ENCODE results near the gene PPFIA4.

Gene PPFIA4

DNA sequence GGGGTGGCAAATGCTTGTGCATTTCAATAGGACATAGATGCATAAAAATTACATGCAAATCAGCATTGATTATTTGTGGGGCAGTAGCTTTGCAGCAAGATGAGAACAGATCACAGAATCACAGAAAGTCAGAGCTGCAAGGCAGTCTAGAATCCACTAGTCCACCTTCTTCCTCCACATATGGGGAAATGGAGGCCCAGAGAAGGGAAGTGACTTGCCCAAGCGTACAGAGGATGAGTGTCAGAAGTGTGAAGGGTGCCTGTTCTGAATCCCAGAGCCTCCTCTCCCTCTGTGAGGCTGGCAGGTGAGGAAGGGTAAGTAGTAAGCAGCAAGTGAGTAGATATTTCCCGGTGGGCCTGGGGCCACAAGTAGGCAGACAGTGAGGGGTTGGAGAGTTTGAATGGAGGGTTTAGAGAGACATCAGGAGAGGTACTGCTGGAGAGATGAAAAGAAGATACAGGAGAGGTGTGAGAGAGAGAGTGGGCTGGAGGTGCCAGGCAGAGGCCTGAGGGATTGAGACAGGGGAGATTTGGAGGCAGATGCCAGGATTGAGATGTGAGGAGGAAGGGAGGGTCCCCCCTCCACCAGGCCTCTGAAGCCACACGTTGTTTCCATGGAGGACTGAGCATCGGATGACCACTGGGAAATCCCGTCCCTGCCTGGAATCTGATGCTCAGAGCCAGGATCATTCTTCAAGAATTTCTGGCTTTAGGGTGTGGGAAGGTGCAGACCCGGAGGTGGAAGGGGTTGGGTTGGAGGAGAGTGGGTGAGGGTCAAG, 64.3 kb downstream of the PPFIA4 start:
- Mint-ChIP-seq H3K27ac (no peak overlapping the region), H3K4me1 (ENCODE audit: low read depth in 2 of 2) (no peaks in the 10 kb centered on the region)

GRCh38 chr1:203091199-203091477, 64.8 kb downstream of the PPFIA4 start:
- Mint-ChIP-seq H3K27ac (no peak overlapping the region), H3K36me3 (ENCODE audit: insufficient read depth) (no peaks in the 10 kb centered on the region), H3K4me1 (ENCODE audit: low read depth in 2 of 2) (no peaks in the 10 kb centered on the region), H3K4me3 (no peak overlapping the region), H3K9me3 (peaks cover 2 to 19% of the 10 kb centered on the region in 2 donors), H3K27me3 (peaks cover 57 to 63% of the 10 kb centered on the region in 2 donors)
- ATAC-seq (replicated peaks) (no peak), DNase-seq (no peak)

More for the DNA sequence above, 64.3 kb downstream of the PPFIA4 start:
- H3K9me3 Mint-ChIP-seq, result peaks cover 2 to 16% of the 10 kb centered on the region in 2 donors
- H3K27me3 Mint-ChIP-seq, result peaks cover 59 to 68% of the 10 kb centered on the region in 2 donors
- ATAC-seq (replicated peaks), result no peak
- no peaks in the 10 kb centered on the region for H3K36me3 Mint-ChIP-seq (ENCODE audit: insufficient read depth)
- no peak overlapping the region for H3K4me3 Mint-ChIP-seq
- no peak for DNase-seq

DNA sequence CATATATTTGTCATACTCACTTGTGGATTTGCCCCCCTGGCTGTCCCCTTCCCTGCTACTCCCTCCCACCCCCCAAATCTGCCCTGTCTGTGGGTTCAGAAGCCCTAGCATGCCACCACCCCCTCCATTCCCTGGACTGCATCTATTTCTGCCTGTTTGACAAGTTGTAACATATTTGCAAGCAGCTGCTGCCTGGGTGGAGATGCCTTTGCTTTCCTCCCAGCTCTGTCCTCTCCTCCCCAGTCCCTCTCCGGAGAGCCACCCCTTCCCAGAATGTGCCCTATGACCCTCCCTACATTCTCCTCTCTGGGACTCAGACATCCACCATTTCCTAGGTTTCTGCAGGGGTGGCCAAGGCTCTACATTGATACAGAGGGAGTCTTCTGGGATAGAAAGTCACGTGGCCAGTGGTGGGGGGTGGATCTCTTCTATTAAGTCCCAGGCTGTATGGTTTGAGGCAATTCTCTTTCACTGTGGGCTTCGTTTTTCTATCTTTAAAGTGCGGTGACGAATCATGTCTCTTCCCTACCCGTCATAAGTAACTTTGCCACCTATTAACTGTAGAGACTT, 65.6 kb downstream of the PPFIA4 start:
- H3K27me3 Mint-ChIP-seq, result peaks cover 53 to 60% of the 10 kb centered on the region in 2 donors
- ATAC-seq (replicated peaks) (no peak), DNase-seq (no peak)
- no peaks in the 10 kb centered on the region for H3K4me1 Mint-ChIP-seq (ENCODE audit: low read depth in 2 of 2)
- peaks cover 3 to 20% of the 10 kb centered on the region in 2 donors for H3K9me3 Mint-ChIP-seq
- H3K27ac Mint-ChIP-seq, result no peak overlapping the region
- no peak overlapping the region for H3K4me3 Mint-ChIP-seq
- H3K36me3 Mint-ChIP-seq (ENCODE audit: insufficient read depth), result no peaks in the 10 kb centered on the region

- Mint-ChIP-seq H3K4me1 (ENCODE audit: low read depth in 2 of 2) (no peaks in the 10 kb centered on the region), H3K9me3 (peaks cover 6 to 26% of the 10 kb centered on the region in 2 donors), H3K27me3 (peaks cover 51 to 56% of the 10 kb centered on the region in 2 donors), H3K27ac (no peak overlapping the region), H3K4me3 (no peak overlapping the region), H3K36me3 (ENCODE audit: insufficient read depth) (no peaks in the 10 kb centered on the region)
- DNase-seq (no peak), ATAC-seq (replicated peaks) (no peak)
Measured at GRCh38 chr1:203093754-203094410, 67.6 kb downstream of the PPFIA4 start.

DNA sequence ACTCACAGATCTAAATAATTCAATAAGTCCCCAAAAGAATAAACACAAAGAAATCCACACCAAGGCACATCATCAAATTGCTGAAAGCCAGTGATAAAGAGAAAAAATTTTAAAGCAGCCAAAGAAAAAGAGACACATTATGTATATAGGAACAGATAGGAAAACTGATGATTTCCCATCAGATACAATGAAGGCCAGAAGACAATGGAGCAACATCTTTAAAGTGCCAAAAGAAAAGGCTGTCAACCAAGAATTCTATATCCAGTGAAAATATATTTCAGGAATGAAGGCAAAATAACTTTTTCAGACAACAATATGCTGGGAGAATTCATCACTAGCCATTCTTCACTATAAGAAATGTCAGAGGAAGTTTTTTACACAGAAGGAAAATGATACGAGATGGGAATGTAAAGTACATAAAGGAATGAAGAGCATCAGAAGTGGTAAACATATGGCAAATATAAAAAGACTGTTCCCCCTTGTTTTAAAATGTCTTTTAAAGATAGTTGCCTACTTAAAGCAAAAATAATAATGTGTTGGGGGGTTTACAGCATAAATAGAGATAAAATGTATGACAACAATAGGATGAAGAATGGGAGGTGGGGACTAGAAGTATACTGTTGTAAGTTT, 68.9 kb downstream of the PPFIA4 start:
- no peak overlapping the region for H3K4me3 Mint-ChIP-seq
- H3K27me3 Mint-ChIP-seq, result peaks cover 58 to 59% of the 10 kb centered on the region in 2 donors
- H3K27ac Mint-ChIP-seq, result no peak overlapping the region
- no peaks in the 10 kb centered on the region for H3K36me3 Mint-ChIP-seq (ENCODE audit: insufficient read depth)
- peaks cover 6 to 26% of the 10 kb centered on the region in 2 donors for H3K9me3 Mint-ChIP-seq
- no peak for DNase-seq
- no peaks in the 10 kb centered on the region for H3K4me1 Mint-ChIP-seq (ENCODE audit: low read depth in 2 of 2)
- ATAC-seq (replicated peaks), result no peak

GRCh38 chr1:203096566-203096965, 70.3 kb downstream of the PPFIA4 start:
- Mint-ChIP-seq H3K9me3 (peaks cover 6 to 26% of the 10 kb centered on the region in 2 donors), H3K27ac (no peak overlapping the region), H3K36me3 (ENCODE audit: insufficient read depth) (no peaks in the 10 kb centered on the region), H3K4me3 (no peak overlapping the region), H3K4me1 (ENCODE audit: low read depth in 2 of 2) (no peaks in the 10 kb centered on the region), H3K27me3 (peaks cover 56 to 58% of the 10 kb centered on the region in 2 donors)
- DNase-seq (no peak), ATAC-seq (replicated peaks) (no peak)

DNA sequence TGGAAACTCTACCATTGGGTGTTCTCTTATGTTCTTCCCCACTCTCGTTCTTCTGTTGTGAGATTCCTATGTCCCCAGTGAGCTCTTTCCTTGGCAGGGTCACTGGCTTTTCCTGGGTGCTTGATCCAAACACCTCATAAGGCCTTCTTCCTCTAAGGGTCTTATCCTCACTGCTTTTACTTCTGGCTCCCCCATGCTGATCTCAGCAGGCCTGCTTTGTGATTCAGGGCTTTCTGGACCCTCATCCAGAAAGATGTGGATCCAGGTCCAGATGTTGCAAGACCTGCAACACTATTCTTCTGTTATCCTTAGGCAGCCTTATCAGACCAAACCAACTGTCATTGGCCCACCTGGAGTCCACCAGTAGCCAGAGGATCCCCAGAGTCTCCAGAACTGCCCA, 70.7 kb downstream of the PPFIA4 start:
- no peak for ATAC-seq (replicated peaks)
- Mint-ChIP-seq H3K36me3 (ENCODE audit: insufficient read depth) (no peaks in the 10 kb centered on the region), H3K4me1 (ENCODE audit: low read depth in 2 of 2) (no peaks in the 10 kb centered on the region), H3K9me3 (peaks cover 6 to 26% of the 10 kb centered on the region in 2 donors), H3K27ac (no peak overlapping the region), H3K27me3 (peaks cover 51 to 58% of the 10 kb centered on the region in 2 donors), H3K4me3 (no peak overlapping the region)
- DNase-seq, result no peak

DNA sequence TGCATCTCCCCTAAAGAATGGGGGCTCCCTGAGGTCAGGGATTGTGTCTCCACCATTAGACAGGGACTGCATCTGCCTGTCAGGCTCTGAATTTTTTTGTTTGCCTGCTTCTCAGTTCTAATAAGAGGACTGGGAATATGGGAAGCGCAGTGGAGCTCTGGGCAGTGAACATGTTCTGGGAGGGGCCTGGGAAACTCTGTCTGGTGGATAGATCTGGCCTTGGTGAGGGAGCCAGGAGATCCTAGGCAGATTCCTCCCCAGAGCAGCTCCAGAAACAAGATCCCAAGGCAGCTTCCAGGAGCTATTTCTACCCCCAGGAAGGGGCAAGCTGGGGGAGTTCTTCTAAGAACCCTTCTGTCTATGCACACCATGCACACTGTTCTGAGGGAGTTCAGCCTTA, 72.2 kb downstream of the PPFIA4 start:
- ATAC-seq (replicated peaks) (no peak), DNase-seq (no peak)
- Mint-ChIP-seq H3K36me3 (ENCODE audit: insufficient read depth) (peaks cover 4% of the 10 kb centered on the region), H3K4me1 (ENCODE audit: low read depth in 2 of 2) (no peaks in the 10 kb centered on the region), H3K4me3 (no peak overlapping the region), H3K27ac (no peak overlapping the region), H3K9me3 (peaks cover 6 to 26% of the 10 kb centered on the region in 2 donors), H3K27me3 (peaks cover 54 to 61% of the 10 kb centered on the region in 2 donors)

DNA sequence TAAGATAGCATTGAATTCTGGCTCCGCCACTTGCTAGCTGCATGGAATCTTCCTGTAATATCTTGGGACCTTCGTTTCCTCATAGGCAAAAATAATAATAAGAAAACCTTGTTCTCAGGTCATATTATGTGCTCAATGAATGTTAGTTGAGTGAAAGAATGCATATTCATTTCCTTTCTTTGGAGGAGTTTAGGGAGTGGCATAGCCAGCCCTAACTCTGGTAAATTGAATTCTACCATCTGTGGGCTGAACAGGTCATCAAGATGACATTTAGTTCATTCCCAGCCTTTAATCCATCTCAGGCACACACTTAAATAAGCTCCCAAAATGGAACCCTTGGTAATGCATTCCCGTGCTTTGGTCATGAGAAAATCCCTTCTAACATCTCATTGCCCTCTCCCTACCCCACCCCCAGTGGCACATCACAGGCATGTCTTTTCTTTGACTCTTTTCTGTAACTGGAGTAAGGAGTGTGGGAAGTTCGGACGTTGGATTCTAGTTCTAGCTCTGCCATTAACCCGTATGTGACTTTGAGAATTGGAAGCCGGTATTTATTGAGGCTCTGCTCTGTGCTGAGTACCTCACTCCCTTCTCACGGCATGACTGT, 72.7 kb downstream of the PPFIA4 start:
- ATAC-seq (replicated peaks) (no peak), DNase-seq (no peak)
- H3K4me3 Mint-ChIP-seq, result no peak overlapping the region
- no peaks in the 10 kb centered on the region for H3K4me1 Mint-ChIP-seq (ENCODE audit: low read depth in 2 of 2)
- peaks cover 6 to 26% of the 10 kb centered on the region in 2 donors for H3K9me3 Mint-ChIP-seq
- H3K27me3 Mint-ChIP-seq, result peaks cover 57 to 64% of the 10 kb centered on the region in 2 donors
- H3K27ac Mint-ChIP-seq, result no peak overlapping the region
- H3K36me3 Mint-ChIP-seq (ENCODE audit: insufficient read depth), result peaks cover 4% of the 10 kb centered on the region

- no peak for ATAC-seq (replicated peaks)
- Mint-ChIP-seq H3K4me3 (no peak overlapping the region), H3K27ac (no peak overlapping the region), H3K4me1 (ENCODE audit: low read depth in 2 of 2) (no peaks in the 10 kb centered on the region), H3K36me3 (ENCODE audit: insufficient read depth) (peaks cover 4% of the 10 kb centered on the region), H3K9me3 (peaks cover 3 to 17% of the 10 kb centered on the region in 2 donors), H3K27me3 (peaks cover 57 to 65% of the 10 kb centered on the region in 2 donors)
- no peak for DNase-seq
Measured at GRCh38 chr1:203099805-203100515, 73.7 kb downstream of the PPFIA4 start.

DNA sequence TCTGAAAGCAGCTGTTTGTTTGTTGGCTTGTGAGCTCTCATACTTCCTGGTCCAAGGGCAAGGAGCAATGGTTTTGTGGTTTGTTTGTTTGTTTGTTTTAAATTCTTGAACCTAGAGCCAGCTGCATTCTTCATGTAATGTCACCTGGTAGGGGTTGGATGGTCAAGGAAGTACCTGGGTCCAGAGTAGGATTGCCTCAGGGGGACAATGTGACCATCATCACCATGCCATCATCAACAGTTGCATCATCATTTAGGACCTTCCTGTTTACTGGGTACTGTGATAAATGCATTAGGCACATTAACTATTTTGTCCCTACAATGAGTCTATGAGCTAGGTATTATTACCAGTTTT, 74.2 kb downstream of the PPFIA4 start:
- H3K27me3 Mint-ChIP-seq, result peaks cover 57 to 70% of the 10 kb centered on the region in 2 donors
- no peak overlapping the region for H3K27ac Mint-ChIP-seq
- H3K36me3 Mint-ChIP-seq (ENCODE audit: insufficient read depth), result peaks cover 4% of the 10 kb centered on the region
- DNase-seq (no peak), ATAC-seq (replicated peaks) (no peak)
- no peak overlapping the region for H3K4me3 Mint-ChIP-seq
- no peaks in the 10 kb centered on the region for H3K4me1 Mint-ChIP-seq (ENCODE audit: low read depth in 2 of 2)
- H3K9me3 Mint-ChIP-seq, result peaks cover 3 to 11% of the 10 kb centered on the region in 2 donors

DNA sequence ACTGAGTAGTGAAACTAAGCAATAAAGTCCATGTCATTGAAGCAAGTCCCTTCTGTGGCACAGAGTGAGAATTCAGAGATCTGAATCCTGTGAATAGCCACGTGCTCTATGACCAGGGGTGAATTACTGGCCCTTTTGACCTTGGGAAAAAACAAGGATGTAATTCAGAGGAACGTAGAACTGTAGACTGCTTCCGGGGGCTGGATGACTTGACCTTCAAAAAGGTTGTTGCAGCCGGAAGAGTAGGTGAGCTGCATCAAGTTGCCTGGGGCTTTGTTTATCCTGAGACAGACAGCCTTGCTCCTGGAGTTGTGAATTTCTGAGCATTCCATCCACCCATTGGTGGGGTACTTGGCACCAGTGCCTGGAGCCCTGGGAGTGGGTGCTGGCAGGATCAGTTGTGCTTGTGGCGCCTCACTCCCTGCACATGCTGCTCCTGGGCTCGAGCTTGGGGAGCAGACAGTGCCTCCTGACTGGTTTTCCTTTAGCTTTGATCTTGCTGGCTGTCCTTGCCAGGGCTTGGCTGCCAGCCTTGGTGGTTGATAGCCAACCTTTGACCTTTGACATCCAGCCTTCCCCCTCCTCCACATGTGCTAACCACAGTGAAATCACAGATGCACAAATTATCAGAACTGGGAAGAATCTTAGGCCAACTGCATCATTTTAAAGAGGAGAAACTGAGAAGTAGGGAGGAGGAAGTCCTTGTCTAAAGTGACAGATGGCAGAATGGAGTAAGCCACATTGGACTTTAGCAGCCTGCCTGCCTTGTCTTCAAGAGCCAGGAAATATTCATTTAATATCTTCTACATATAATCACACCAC, 75.7 kb downstream of the PPFIA4 start:
- H3K27ac Mint-ChIP-seq, result no peak overlapping the region
- H3K9me3 Mint-ChIP-seq, result peaks cover 1 to 4% of the 10 kb centered on the region in 2 donors
- peaks cover 4% of the 10 kb centered on the region for H3K36me3 Mint-ChIP-seq (ENCODE audit: insufficient read depth)
- DNase-seq (no peak), ATAC-seq (replicated peaks) (no peak)
- H3K4me1 Mint-ChIP-seq (ENCODE audit: low read depth in 2 of 2), result no peaks in the 10 kb centered on the region
- no peak overlapping the region for H3K4me3 Mint-ChIP-seq
- peaks cover 60 to 76% of the 10 kb centered on the region in 2 donors for H3K27me3 Mint-ChIP-seq

Measured in effector memory CD8-positive, alpha-beta T cell (primary cell).